VCaP (cell line): ENCODE results near the gene CLCN7.

Experiments
- H3K27ac ChIP-seq: fragments of 450-650 bp; 2 replicates; pipeline ENCODE4 v1.5.1; 2017
- CTCF ChIP-seq: fragments of 450-650 bp; conservative IDR thresholded peaks from 2 replicates; pipeline ENCODE4 v1.5.1; 2017; ENCODE audit warnings: mild to moderate bottlenecking, moderate library complexity

The CLCN7 gene

GRCh38 chr16:1429012-1429411, 45.8 kb downstream of the CLCN7 start:
- peak overlapping the region; percentile 91; the same call in 1 of the 2 replicates for H3K27ac ChIP-seq
- no peak for TF ChIP-seq CTCF

GRCh38 chr16:1428511-1428910, 46.3 kb downstream of the CLCN7 start:
- TF ChIP-seq CTCF = no peak
- no peak overlapping the region for H3K27ac ChIP-seq

- TF ChIP-seq CTCF = no peak
These were observed 47.1 kb downstream of the CLCN7 start for GRCh38 chr16:1427473-1428461.

GRCh38 chr16:1426734-1427471, 47.9 kb downstream of the CLCN7 start:
- TF ChIP-seq CTCF = no peak
- no peak overlapping the region for H3K27ac ChIP-seq

More at GRCh38 chr16:1427473-1428461, 47.1 kb downstream of the CLCN7 start:
- H3K27ac ChIP-seq = no peak overlapping the region

GRCh38 chr16:1425616-1426370, 49.0 kb downstream of the CLCN7 start:
- no peak overlapping the region for H3K27ac ChIP-seq
- no peak for TF ChIP-seq CTCF

GRCh38 chr16:1424028-1424427, 50.8 kb downstream of the CLCN7 start:
- no peak for TF ChIP-seq CTCF
- H3K27ac ChIP-seq = no peak overlapping the region
